Small intestine (tissue), 7 donors: ENCODE results near the gene FARS2. TPM values are rescaled to one million over a fixed set of nuclear protein-coding genes. Genes with fewer than 3 reads are reported as not detected.
"Not testable (repeated sequence)": the region's sequence is repeated elsewhere in the genome, so short reads cannot be mapped to it uniquely, and the experiment has no call there.

Source experiments
- DNase-seq, 2 donors: peaks; one replicate each; pipeline versions ENCODE4 v3.0.0 to v3.0.0-alpha.2; 2013
- FAIRE-seq: peaks from 2 replicates; lab custom pipeline; 2012; peaks lifted over from hg19 to GRCh38; lab: Jason Lieb, UNC
- H3K27ac ChIP-seq, 3 donors: one replicate each; pipeline ENCODE4 v1.5.1; 2013; ENCODE audit warnings: low read length in 2 of 3, mild to moderate bottlenecking in 2 of 3, control low read depth in 1 of 3, inconsistent platforms in 1 of 3, low read depth in 1 of 3, moderate library complexity in 1 of 3
- H3K27me3 ChIP-seq, 3 donors: one replicate each; pipeline ENCODE4 v1.6.1; 2013; ENCODE audit warnings: low read length in 3 of 3, inconsistent platforms in 1 of 3; ENCODE audit not compliant: control insufficient read depth in 3 of 3, insufficient read depth in 3 of 3
- H3K36me3 ChIP-seq, 3 donors: one replicate each; pipeline ENCODE4 v1.6.1; 2013; ENCODE audit warnings: low read length in 3 of 3, inconsistent platforms in 1 of 3, low read depth in 1 of 3, mild to moderate bottlenecking in 1 of 3, moderate library complexity in 1 of 3; ENCODE audit not compliant: control insufficient read depth in 3 of 3, insufficient read depth in 2 of 3
- H3K4me1 ChIP-seq, 3 donors: one replicate each; pipeline ENCODE4 v1.6.1; 2013; ENCODE audit warnings: low read length in 2 of 3, inconsistent platforms in 1 of 3, low read depth in 1 of 3, mild to moderate bottlenecking in 1 of 3, moderate library complexity in 1 of 3; ENCODE audit not compliant: control insufficient read depth in 3 of 3, insufficient read depth in 2 of 3
- H3K4me3 ChIP-seq, 3 donors: one replicate each; pipeline ENCODE4 v1.5.1; 2013; ENCODE audit warnings: low read length in 3 of 3, control low read depth in 1 of 3, inconsistent platforms in 1 of 3, low read depth in 1 of 3, mild to moderate bottlenecking in 1 of 3, moderate library complexity in 1 of 3
- H3K9me3 ChIP-seq, 2 donors: one replicate each; pipeline ENCODE4 v1.6.1; 2013; ENCODE audit warnings: low read depth in 1 of 2, low read length in 1 of 2; ENCODE audit not compliant: control insufficient read depth in 2 of 2, insufficient read depth in 1 of 2
- WGBS, 3 donors: extraction: QIAGEN DNeasy Blood & Tissue Kit; methylation state at CpG; one replicate each; pipeline ENCODE4 v1.1.7; 2013; 5-methylcytosine and 5-hydroxymethylcytosine counted together
- polyA plus RNA-seq, 4 donors: library from polyadenylated mRNA; stranded (reverse) in 3 of 4; unstranded in 1 of 4; fragments of 200-250 nt in 3 of 4; fragments of 120-200 nt in 1 of 4; gene quantifications; one replicate each; pipeline versions ENCODE4 v1.2.1 to v1.2.3, GENCODE V29; 2013
- donor health status: healthy with polysubstance abuse.
- donor health status: control.
- donor health status: control.
- donor health status: Bipolar disorder and iron deficiency.
- donor health status: healthy.

Gene FARS2
- polyA plus RNA-seq, 4 donors, result 6.0 to 16.6 (median 11.8) TPM

DNA sequence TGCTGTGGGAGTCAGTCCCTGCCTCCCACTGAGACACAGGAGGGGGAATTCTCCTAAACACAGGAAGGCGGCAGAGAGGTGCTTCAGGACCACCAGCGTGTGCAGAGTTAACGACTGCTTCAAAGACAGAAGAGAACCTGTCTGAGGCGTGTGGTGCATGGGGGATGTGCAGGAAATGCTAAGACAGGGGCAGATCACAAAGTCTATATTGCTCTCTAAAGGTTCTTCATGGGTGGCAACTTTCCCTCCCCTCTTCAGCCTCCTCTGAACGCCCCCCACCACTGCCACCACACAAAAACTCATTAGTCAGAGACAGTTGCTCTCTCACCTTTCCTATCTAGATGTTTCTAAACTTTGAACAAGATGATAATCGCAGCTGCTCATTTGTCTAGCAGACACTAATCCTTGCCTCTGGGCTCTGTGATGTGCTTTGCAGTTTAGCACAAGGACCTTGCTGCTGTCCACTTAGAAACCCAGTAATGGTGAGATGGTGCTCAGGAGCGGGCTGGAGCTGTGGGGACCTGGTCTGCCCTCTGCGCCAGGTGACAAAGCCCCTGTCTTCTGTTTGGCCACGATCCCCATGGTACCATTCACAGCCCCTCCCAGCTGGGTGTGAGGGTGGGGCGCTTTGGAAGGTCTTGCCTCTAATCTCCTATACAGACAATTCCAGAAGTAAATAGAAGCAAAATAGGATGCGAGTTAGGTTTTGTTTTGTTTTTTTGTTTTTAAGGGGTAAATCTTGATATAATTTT, 525.8 kb downstream of the FARS2 start:
- FAIRE-seq (no peak), DNase-seq (no peak)
- H3K9me3 ChIP-seq, result no peaks in the 10 kb centered on the region
- 57 to 61% (median 58%) methylated on average over 11 of the region's 11 CpGs for WGBS, 3 donors
- H3K4me1 ChIP-seq, result peaks cover 0 to 4% (median 2%) of the 10 kb centered on the region in 3 donors
- H3K4me3 ChIP-seq, result no peak overlapping the region
- peaks cover 0 to under 1% (median 0%) of the 10 kb centered on the region in 3 donors for H3K36me3 ChIP-seq
- no peaks in the 10 kb centered on the region for H3K27me3 ChIP-seq
- H3K27ac ChIP-seq, result no peak overlapping the region

- FAIRE-seq, H3K27ac ChIP-seq: not testable (repeated sequence)
Measured at GRCh38 chr6:5789426-5789825, 528.1 kb downstream of the FARS2 start.

GRCh38 chr6:5796555-5796954, 535.2 kb downstream of the FARS2 start:
- H3K36me3 ChIP-seq, FAIRE-seq, H3K4me3 ChIP-seq, H3K27ac ChIP-seq, H3K9me3 ChIP-seq, H3K4me1 ChIP-seq, DNase-seq, H3K27me3 ChIP-seq: not testable (repeated sequence)

More at GRCh38 chr6:5789426-5789825, 528.1 kb downstream of the FARS2 start:
- WGBS, 3 donors, result 65 to 83% (median 73%) methylated on average over 5 of the region's 5 CpGs
- not testable (repeated sequence) for H3K27me3 ChIP-seq, H3K9me3 ChIP-seq, DNase-seq, H3K4me1 ChIP-seq, H3K36me3 ChIP-seq, H3K4me3 ChIP-seq

GRCh38 chr6:5806406-5806805, 545.1 kb downstream of the FARS2 start:
- H3K27ac ChIP-seq, DNase-seq, FAIRE-seq, H3K36me3 ChIP-seq, H3K4me3 ChIP-seq, H3K4me1 ChIP-seq, H3K9me3 ChIP-seq, H3K27me3 ChIP-seq: not testable (repeated sequence)
- WGBS, 3 donors, result 96 to 100% (median 98%) methylated on average over 1 of the region's 1 CpG

- 74 to 83% (median 79%) methylated on average over 4 of the region's 4 CpGs for WGBS, 3 donors
- FAIRE-seq, result no peak
- Histone ChIP-seq H3K4me3 (no peak overlapping the region), H3K27me3 (no peaks in the 10 kb centered on the region), H3K4me1 (no peaks in the 10 kb centered on the region), H3K27ac (no peak overlapping the region), H3K36me3 (no peaks in the 10 kb centered on the region), H3K9me3 (peaks cover 0 to 7% of the 10 kb centered on the region in 2 donors)
- DNase-seq, result no peak
Measured at GRCh38 chr6:5809450-5809849, 548.1 kb downstream of the FARS2 start.

DNA sequence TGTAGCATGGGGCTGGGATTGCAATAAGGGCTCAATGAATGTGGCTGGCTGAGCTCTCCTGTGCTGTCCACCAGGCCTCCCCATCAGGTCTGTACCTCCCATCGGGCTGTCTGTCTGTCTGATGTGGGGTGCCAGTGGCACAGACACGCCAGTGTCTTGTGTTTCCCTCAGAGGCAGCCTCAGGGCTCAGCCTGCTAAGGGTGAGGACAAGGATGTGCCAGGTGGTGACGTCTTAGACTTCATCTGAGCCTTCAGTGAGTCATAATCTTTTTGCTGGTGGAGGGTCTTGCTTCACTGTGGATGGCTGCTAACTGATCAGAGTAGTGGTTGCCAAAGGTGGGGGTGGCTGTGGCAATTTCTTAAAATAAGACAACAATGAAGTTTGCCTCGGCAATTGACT, 550.7 kb downstream of the FARS2 start:
- no peaks in the 10 kb centered on the region for H3K36me3 ChIP-seq
- 79 to 93% (median 90%) methylated on average over 4 of the region's 4 CpGs for WGBS, 3 donors
- H3K4me1 ChIP-seq, result no peaks in the 10 kb centered on the region
- H3K4me3 ChIP-seq, result no peak overlapping the region
- H3K9me3 ChIP-seq, result no peaks in the 10 kb centered on the region
- FAIRE-seq (no peak), DNase-seq (no peak)
- H3K27ac ChIP-seq, result no peak overlapping the region
- no peaks in the 10 kb centered on the region for H3K27me3 ChIP-seq

GRCh38 chr6:5813625-5814027, 552.3 kb downstream of the FARS2 start:
- no peaks in the 10 kb centered on the region for H3K36me3 ChIP-seq
- FAIRE-seq (no peak), DNase-seq (peak in 1 of 2 donors; percentile 35)
- H3K4me1 ChIP-seq, result no peaks in the 10 kb centered on the region
- H3K9me3 ChIP-seq, result no peaks in the 10 kb centered on the region
- no peak overlapping the region for H3K27ac ChIP-seq
- 9 to 37% (median 11%) methylated on average over 3 of the region's 3 CpGs for WGBS, 3 donors
- H3K4me3 ChIP-seq, result no peak overlapping the region
- no peaks in the 10 kb centered on the region for H3K27me3 ChIP-seq

DNA sequence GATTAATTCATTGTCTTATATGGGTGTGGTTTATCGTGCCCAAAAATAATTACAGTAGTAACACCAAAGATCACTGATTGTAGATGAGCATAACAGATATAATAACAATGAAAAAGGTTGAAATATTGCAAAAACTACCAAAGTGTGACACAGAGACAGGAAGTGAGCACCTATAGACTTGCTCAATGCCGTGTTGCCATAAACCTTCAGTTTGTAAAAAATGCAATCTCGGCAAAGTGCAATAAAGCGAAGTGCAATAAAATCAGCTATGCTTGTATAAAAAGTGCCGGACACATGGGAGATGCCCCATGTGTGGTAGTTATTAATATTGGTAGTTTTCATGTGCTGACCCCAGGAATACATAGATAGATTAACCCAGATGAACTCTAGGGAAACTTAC, 552.8 kb downstream of the FARS2 start:
- H3K9me3 ChIP-seq, result no peaks in the 10 kb centered on the region
- DNase-seq (peak; percentile 37 to 42), FAIRE-seq (no peak)
- no peak overlapping the region for H3K27ac ChIP-seq
- H3K27me3 ChIP-seq, result no peaks in the 10 kb centered on the region
- H3K36me3 ChIP-seq, result no peaks in the 10 kb centered on the region
- H3K4me3 ChIP-seq, result no peak overlapping the region
- no peaks in the 10 kb centered on the region for H3K4me1 ChIP-seq
- WGBS, 3 donors, result 16 to 63% (median 40%) methylated on average over 5 of the region's 5 CpGs

GRCh38 chr6:5814901-5815300, 553.6 kb downstream of the FARS2 start:
- no peak for DNase-seq
- no peak for FAIRE-seq
- Histone ChIP-seq H3K27ac (no peak overlapping the region), H3K27me3 (no peaks in the 10 kb centered on the region), H3K4me3 (no peak overlapping the region), H3K9me3 (no peaks in the 10 kb centered on the region), H3K4me1 (no peaks in the 10 kb centered on the region), H3K36me3 (no peaks in the 10 kb centered on the region)
- WGBS, 3 donors, result 91 to 94% (median 92%) methylated on average over 9 of the region's 9 CpGs
